Stimulated activated CD8-positive, alpha-beta memory T cell treated with anti-CD3 and anti-CD28 coated beads, Interleukin-15, amount 100 ng/mL, for 24 hours (primary cell): ENCODE data around the gene VPS25.

ENCODE experiments used
- DNase-seq: peaks from one replicate; pipeline ENCODE4 v3.0.0-alpha.2; 2020; ENCODE audit warnings: low read depth

VPS25 gene

DNA sequence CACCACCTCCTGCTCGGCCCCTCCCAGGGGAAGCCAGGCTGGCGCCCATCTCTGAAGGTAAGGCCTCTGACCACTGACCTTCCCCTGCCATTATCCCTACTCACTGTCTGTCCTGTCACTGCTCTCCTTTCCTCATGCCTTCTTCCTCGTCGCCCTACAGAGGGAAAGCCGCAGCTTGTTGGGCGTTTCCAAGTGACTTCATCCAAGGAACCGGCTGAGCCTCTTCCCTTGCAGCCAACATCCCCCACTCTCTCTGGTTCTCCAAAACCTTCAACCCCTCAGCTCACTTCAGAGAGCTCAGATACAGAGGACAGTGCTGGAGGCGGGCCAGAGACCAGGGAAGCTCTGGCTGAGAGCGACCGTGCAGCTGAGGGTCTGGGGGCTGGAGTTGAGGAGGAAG is 22.2 kb downstream of the VPS25 start:
- DNase-seq, result no peak

DNA sequence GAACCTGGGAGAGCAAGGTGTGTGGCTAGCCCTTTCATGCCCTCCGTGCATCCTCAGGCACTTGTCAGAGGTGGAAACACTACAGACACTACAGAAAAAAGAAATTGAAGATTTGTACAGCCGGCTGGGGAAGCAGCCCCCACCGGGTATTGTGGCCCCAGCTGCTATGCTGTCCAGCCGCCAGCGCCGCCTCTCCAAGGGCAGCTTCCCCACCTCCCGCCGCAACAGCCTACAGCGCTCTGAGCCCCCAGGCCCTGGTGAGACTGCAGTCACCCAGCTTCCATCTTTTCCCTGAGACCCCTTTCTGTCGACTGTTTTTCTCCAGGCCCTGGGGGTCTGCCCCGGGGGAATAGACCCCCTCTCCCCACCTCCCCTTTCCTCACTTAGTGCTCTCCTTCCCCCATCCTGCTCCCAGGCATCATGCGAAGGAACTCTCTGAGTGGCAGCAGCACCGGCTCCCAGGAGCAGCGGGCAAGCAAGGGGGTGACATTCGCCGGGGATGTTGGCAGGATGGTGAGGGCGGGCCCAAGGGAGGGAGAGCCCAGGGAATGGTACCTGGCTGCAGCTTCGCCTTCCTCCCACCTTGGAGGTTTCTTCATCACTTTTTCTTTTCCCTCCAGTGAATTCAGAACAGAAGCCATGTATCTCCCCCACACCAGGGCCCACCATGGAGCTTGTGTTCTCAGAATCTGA is 23.0 kb downstream of the VPS25 start:
- DNase-seq, result no peak

DNA sequence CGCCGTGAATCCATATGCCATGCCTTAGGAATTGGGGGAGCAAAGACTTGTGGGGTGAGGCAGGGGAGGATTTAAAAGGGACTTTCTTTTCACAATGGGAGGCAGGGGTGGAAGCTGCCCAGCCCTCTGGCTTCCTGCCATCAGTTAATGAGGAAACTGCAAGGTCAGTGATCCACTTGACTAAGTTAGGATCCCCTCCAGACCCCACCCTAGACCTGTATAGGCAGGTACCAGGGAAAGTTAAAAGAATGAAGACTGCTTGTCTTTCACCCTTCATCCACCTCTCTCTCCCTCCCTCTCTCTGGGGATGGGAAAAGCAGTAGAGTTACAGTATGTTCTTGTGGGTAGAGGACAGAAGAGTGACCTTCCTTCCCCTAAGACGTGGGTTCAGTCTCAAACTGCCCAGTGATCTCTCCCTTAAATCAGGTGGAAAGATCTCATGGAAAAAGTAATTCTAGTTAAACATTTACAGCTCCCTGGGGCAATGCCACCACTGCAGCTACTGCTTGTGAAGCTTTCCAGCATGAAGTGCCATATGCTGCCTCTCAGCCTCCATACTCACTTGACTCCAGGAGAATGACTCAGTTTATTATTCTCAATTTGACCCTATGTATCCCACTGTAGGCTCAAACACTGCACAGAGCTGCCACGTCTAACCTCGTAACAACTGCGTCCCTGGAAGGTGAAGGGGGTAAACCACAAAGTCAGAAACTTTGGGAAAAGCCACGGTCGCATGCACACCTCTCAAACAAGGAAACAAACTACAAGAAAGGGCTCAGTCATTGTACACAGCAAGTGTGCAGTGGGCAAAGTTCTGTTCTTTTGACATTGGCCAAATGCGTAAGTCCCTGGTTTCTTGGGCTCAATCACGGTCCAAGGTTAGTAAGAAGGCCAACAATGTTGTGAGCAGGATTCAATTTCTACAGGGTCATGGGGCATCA is 24.1 kb downstream of the VPS25 start:
- no peak for DNase-seq

DNA sequence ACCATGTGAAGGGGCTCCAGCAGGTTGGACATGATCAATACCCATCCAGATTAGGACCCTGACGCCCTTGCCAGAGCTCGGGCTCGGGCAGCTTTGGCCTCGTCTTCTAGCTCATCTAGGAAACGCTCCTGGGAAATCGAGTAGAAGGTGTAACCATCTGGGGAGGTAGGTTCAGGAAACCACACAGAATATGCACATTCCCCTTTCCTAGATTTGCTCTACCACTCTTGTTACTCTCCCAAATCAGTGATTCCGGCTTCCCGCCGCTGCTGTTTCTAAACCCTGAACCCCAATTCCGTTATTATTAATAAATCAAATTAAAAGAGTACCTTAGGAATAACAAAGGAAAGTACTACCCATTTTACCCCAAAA is 24.7 kb downstream of the VPS25 start:
- DNase-seq, result no peak

DNA sequence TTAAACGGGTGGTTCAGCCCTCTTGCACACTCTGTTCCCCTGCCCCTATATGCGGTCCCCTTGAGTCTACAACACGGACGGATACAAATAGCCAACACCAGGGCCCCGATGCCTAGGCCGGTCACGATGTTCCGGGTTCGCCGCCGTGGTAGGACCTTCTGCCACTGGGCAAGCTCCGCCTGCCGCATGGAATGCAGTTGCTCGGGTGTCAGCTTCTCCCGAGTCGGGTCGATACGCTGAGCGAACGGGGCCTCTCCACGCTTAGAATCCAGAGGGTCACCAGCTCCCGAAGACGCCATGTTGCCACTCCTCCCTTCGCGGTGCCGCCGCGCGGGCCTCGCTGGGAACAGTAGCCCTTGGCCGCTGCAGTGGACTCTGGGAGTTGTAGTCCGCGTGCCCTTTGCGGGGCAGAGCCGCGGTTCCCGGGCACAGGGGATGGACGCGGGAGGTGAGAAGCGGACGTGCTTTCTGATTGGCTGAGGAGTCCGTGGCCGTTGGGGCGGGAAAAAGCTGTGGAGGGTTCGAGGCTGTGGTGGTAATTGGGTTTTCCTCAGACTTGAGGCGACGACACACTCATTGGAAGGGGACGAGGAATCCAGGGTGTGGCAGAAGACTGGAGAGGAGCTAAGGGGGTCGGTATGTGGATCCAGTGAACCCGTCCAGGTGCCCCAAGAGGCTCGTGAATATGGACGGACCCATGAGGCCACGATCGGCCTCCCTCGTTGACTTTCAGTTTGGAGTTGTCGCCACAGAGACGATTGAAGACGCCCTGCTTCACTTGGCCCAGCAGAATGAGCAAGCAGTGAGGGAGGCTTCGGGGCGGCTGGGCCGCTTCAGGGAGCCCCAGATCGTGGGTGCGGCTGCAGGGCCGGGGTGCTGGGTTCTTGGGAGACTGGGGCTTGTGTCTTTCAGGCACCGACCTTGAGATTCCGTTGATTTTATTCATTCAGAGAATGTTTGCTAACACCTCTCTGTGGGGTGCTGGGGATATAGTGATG is 25.4 kb downstream of the VPS25 start, which contains the start of the genes CNTD1 and COA3:
CNTD1 (plus strand) TSS at position 479 of the 998 bp plus-strand sequence; CDS start at position 686, 207 bp downstream.
COA3 (minus strand) TSS at position 322 of the 998 bp plus-strand sequence; CDS start at position 299, 23 bp downstream.
- peak; percentile 54 for DNase-seq

DNA sequence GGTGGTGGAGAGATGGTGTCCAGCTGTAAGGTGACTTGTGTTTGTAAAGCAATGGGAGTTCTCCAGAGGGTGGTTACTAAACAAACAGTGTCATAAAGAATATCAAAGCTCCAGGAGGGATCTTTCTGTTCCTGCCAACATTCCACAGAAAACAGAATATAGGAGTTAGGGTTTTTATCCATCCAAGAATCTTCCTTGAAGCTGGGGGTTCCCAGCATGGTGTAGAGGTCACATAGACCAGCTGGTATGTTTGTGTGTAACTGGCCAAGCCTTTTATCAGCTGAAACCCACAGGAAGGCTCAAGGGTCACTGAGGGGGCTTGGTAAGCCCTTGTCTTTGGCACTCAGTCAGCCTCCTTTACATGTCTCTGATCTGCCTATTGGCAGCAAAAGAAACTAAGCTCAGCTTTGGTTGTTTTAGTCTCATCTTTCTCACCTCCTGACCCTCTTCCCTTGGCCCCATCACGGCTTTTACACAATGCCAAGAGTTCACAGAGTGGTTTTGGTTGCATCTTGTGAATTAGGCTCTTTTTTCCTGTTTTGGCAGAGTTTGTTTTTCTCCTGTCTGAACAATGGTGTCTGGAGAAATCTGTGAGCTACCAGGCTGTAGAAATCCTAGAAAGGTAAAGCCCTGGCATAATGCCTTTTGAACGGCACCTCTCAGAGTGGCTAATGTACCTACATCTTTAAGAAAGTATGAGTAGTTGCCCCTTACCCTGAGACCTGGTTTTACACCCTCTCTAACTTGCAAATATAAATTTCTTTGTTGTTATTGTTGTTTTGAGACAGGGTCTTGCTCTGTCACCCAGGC is 30.0 kb downstream of the VPS25 start:
- no peak for DNase-seq

DNA sequence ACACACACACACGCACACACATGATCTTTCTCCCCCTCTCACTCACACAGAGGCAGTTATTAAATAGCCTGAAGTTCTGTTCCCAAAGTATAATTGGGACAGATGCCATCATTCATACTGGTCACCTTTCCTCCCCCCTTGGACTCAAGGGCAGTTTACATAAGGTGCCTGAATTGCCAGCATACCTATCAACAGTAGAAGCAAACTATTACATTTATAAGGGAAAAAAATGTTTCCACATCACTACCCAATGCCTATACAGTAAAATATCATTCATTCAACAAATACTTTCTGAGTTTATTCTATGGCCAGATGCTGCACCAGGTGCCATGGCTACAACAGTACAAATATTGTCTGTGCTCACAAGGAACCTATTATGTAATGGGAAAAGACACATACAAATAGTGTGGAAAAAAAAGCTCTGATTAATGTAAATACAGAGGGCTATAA is 31.7 kb downstream of the VPS25 start:
- no peak for DNase-seq

DNA sequence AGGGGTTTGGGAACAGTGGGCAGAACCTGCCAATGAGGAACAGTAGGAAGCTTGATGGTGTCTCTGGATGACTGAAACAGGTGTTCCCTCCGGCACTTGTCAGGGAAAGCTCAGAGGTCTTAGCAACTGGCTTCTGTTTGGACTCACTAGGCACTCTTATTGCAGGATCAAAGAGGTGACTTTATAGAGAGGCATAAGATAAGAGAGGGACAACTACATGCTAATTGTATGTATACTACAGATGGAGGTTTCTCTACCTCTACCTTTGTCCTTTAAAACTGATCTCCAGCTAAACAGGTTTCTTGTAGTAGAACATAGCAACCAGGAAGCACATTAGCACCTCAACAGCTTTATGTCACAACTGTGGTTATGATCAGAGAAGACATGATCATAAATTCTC is 33.0 kb downstream of the VPS25 start:
- no peak for DNase-seq

DNA sequence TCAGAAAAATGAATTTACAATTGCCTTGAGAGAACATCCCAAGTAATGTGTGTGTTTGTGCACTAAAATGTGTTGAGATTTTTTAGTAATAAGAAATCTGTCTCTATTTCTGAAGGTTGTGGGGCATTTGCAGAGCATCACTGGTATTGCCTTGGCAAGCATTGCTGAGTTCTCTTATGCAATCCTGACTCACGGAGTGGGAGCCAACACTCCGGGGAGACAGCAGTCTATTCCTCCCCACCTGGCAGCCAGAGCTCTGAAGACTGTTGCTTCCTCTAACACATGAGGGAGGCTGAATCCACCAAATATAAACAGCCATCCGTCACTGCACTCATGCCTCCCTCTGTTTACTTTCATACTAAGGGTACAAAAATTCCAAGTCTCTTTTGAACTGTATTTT is 36.0 kb downstream of the VPS25 start:
- no peak for DNase-seq

DNA sequence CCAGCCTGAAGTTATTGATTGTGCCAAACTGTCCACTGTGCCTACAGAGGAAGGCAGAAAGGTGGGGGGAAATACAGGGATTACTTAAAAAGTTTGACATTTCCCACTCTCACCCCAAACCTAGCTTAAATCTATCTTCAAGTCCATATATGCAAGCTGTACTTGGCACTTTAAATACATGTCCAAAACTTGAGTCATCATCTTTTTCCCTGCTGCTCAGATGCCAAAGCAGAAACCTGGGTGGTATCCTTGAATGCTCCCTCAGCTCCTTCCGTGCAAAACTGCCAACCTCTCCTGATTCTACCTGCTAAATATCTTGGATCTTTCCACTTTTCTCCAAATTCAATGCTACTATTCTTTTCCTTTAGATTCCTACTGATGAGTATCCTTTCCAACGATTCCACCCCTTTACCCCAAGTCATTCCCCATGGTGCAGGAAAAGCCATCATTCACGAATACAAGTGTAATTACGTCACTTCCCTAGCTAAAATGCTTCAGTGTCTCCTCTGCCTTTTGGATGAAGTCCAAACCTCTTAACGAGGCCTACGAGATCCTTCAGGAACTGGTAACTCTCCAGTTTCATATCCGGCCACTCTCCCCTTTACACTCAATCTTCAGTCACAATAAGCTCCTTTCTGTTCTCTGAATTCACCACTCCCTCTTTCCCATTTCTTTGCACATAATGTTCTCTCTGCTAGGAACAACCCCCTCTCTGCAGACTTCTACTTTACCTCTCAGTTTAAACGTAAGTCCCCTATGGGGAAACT is 41.6 kb downstream of the VPS25 start:
- no peak for DNase-seq

DNA sequence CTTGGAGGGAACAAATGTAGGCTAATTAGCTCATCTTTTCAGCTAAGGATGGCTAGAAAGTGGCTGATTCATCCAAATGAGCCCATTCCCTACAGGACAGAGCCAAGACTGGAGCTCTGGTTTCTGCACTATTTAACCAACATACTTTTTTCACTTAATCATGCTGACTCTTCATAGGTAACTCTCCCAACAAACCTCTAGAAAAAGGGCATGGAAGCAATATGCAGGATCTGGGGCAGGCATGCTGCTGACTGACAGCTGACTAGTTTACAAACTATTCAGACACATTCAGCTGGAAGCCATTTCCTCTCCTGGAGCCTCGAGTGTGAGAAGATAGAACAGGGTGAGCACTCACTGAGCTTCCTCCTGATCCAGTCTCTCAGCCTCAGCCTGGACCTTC is 44.6 kb downstream of the VPS25 start:
- DNase-seq, result no peak

DNA sequence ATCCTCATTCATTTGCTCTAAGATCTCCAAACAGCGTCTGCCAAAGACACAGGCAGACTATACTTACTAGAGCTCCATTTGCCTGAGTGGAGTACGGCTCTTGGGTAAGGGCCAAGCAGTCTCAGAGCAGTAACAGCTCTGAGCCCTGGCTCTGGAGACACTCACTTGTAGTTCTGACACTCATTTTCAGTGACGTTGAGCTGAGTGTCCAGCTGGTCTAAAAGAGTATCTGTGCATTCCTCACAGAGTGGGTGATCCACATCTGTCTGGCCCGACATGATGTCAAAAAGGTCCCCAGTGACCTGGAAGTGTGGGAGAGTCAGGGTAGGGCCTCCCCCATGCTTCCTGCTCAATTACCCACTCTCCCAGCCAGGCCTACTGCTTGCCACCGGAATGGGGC is 45.1 kb downstream of the VPS25 start:
- no peak for DNase-seq

DNA sequence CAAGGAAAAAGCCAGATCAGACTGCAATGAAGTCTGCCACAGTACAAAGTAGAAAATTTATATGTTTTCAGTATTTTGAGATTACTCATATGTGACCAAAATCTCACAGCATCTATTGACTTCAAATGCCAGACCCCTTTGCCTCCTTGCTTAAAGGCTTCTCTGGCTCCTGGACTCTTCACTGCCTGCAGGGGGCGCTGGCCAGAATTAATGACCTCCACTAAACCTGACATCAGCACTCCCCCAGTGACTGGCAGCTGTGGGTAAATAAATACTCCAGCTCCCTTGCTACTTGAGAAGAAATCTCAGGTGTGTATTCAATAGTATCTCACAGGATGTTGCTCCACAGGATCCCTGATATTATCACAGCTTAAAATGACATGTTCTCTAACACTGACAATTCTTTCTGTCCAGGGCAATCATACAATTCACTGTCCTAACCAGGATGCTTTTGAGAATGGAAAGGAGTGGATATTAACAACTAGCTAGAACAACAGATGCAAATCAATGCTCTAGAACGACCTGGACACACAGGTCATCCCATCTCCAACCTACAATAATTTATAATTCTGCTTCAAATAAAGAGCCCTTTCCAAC is 46.8 kb downstream of the VPS25 start:
- peak; percentile 29 for DNase-seq

DNA sequence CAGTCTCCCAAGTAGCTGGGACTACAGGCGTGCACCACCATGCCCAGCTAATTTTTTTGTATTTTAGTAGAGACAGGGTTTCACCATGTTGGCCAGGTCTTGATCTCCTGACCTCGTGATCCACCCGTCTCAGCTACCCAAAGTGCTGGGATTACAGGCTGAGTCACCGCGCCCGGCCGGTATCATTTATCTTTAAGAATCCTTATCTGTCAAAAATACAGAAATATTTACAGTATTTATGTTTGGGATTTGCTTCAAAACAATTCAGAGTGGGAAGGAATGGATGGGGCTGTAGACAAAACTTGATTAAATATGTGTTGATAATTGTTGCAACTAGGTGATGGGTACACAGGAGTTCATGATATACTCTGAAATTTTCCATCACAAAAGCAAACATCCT is 47.9 kb downstream of the VPS25 start:
- no peak for DNase-seq

DNA sequence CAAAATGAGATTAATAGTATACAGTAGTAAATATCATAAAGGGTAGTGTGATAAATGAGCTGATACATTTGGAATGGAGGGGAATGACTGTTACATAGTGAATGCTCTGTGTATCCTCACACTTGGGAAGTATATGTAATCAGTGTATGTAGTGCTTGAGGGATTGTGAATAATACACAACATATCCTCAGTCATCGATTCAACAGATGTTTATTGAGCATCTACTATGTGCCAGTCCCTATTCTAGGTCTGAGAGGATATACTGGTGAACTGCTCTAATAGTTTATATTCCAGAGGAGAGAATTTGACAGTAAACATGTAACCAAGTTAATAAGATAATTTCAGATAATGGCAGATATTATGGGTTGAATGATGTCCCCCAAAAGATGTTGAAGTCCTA is 54.2 kb downstream of the VPS25 start:
- DNase-seq, result no peak
